Measurements from ENCODE around the gene BICRAL.

GRCh38 chr6:42761287-42762067, 20.4 kb upstream of the BICRAL start:
- no peak for TF ChIP-seq CTCF (IDR thresholded peaks at IDR 0.05)
- TF ChIP-seq POLR2AphosphoS5 (IDR thresholded peaks at IDR 0.05; ENCODE audit: low read depth, low read length) = no peak
- no peak for TF ChIP-seq MAX (IDR thresholded peaks at IDR 0.05; ENCODE audit: low read depth)
- TF ChIP-seq RAD21 (IDR thresholded peaks at IDR 0.05; ENCODE audit: low read length) = no peak
- no peak for TF ChIP-seq GABPA (IDR thresholded peaks at IDR 0.05; ENCODE audit: low read depth)
- no peak for TF ChIP-seq RFX5 (IDR thresholded peaks at IDR 0.05; ENCODE audit: low read length)
